HG03060 (cell line): Measurements from ENCODE around the gene TMEM39B.
"Not testable (repeated sequence)": the region's sequence is repeated elsewhere in the genome, so short reads cannot be mapped to it uniquely, and the experiment has no call there.

Source experiments
- ATAC-seq: cut with Tn5 transposase; IDR thresholded peaks from one replicate; pipeline ENCODE4 v1.9.1; 2021; ENCODE audit warnings: low read depth, moderate number of reproducible peaks; ENCODE audit not compliant: unreplicated experiment

The TMEM39B gene

GRCh38 chr1:32111040-32111623 is 38.4 kb downstream of the TMEM39B start:
- no peak for ATAC-seq

GRCh38 chr1:32111789-32112188 is 39.0 kb downstream of the TMEM39B start:
- no peak for ATAC-seq

- ATAC-seq = no peak
These were observed 40.2 kb downstream of the TMEM39B start for GRCh38 chr1:32112806-32113375.

GRCh38 chr1:32113436-32113835 is 40.7 kb downstream of the TMEM39B start:
- not testable (repeated sequence) for ATAC-seq

- no peak for ATAC-seq
These were observed 41.7 kb downstream of the TMEM39B start for GRCh38 chr1:32114420-32114819.

GRCh38 chr1:32115496-32115895 is 42.8 kb downstream of the TMEM39B start:
- no peak for ATAC-seq

GRCh38 chr1:32116531-32116930 is 43.8 kb downstream of the TMEM39B start:
- ATAC-seq = no peak

GRCh38 chr1:32122151-32122550 is 49.4 kb downstream of the TMEM39B start:
- no peak for ATAC-seq

- not testable (repeated sequence) for ATAC-seq
These were observed 50.6 kb downstream of the TMEM39B start for GRCh38 chr1:32123361-32123760.

- no peak for ATAC-seq
These were observed 52.6 kb downstream of the TMEM39B start for GRCh38 chr1:32125313-32125712.

GRCh38 chr1:32126770-32127169 is 54.0 kb downstream of the TMEM39B start:
- ATAC-seq = no peak

- ATAC-seq = no peak
These were observed 54.9 kb downstream of the TMEM39B start for GRCh38 chr1:32127409-32128198.

GRCh38 chr1:32128479-32128878 is 55.7 kb downstream of the TMEM39B start:
- no peak for ATAC-seq

- ATAC-seq = no peak
These were observed 56.2 kb downstream of the TMEM39B start for GRCh38 chr1:32128964-32129363.

GRCh38 chr1:32133950-32134280 is 61.2 kb downstream of the TMEM39B start:
- not testable (repeated sequence) for ATAC-seq

GRCh38 chr1:32137111-32137510 is 64.4 kb downstream of the TMEM39B start:
- ATAC-seq = no peak

GRCh38 chr1:32138965-32139364 is 66.2 kb downstream of the TMEM39B start:
- ATAC-seq = no peak

- ATAC-seq = no peak
These were observed 69.9 kb downstream of the TMEM39B start for GRCh38 chr1:32142446-32143301.

GRCh38 chr1:32143302-32143695 is 70.6 kb downstream of the TMEM39B start:
- not testable (repeated sequence) for ATAC-seq

- no peak for ATAC-seq
These were observed 71.3 kb downstream of the TMEM39B start for GRCh38 chr1:32144033-32144432.

GRCh38 chr1:32147799-32148198 is 75.1 kb downstream of the TMEM39B start:
- not testable (repeated sequence) for ATAC-seq
